NT2/D1 (cell line): ENCODE measurements around the gene TMEM63A.
A peak's percentile ranks its signal among the peaks of the same experiment; 100 is the strongest.

Source experiments
- DNase-seq: peaks from one replicate; pipeline ENCODE4 v3.0.0-alpha.2; 2011; ENCODE audit warnings: low read depth, low spot score
- H3K27me3 ChIP-seq: 2 replicates; pipeline ENCODE4 v1.6.0; 2011; ENCODE audit warnings: mild to moderate bottlenecking; ENCODE audit not compliant: insufficient read length, insufficient read depth
- H3K36me3 ChIP-seq: 2 replicates; pipeline ENCODE4 v1.6.1; 2011; ENCODE audit warnings: mild to moderate bottlenecking, low read length, mixed read lengths; ENCODE audit not compliant: insufficient read depth, insufficient read length
- H3K4me1 ChIP-seq: 2 replicates; pipeline ENCODE4 v1.5.1; 2011; ENCODE audit not compliant: insufficient read depth, insufficient read length
- H3K4me3 ChIP-seq: 2 replicates; pipeline ENCODE4 v1.5.1; 2011; ENCODE audit warnings: low read depth; ENCODE audit not compliant: insufficient read length
- H3K9ac ChIP-seq: 2 replicates; pipeline ENCODE4 v1.6.0; 2011; ENCODE audit warnings: low read depth; ENCODE audit not compliant: insufficient read length
- H3K9me3 ChIP-seq: 2 replicates; pipeline ENCODE4 v1.5.1; 2011; ENCODE audit warnings: mild to moderate bottlenecking, low read length; ENCODE audit not compliant: insufficient read depth
- SUZ12 ChIP-seq: IDR thresholded peaks from 2 replicates; pipeline ENCODE4 v1.6.1; 2011; ENCODE audit not compliant: insufficient read length, insufficient read depth; ENCODE audit errors: extremely low read depth
- YY1 ChIP-seq: IDR thresholded peaks from 2 replicates; pipeline ENCODE4 v1.6.1; 2011; ENCODE audit not compliant: insufficient read length, insufficient read depth
- ZNF274 ChIP-seq: IDR thresholded peaks from 2 replicates; pipeline ENCODE4 v1.6.1; 2011; ENCODE audit warnings: mild to moderate bottlenecking, low read depth, low read length

TMEM63A gene

GRCh38 chr1:225923692-225924555, 41.7 kb upstream of the TMEM63A start, which contains the start of gene PYCR2:
TSS of gene PYCR2 (minus strand) at chr1:225924250. CDS start at chr1:225924110, 140 bp downstream.
- Histone ChIP-seq H3K36me3 (peaks cover 39% of the 10 kb centered on the region), H3K4me1 (peaks cover 15% of the 10 kb centered on the region), H3K4me3 (peak within 1 kb of the TSS; percentile 99), H3K27me3 (no peaks in the 10 kb centered on the region), H3K9me3 (no peaks in the 10 kb centered on the region), H3K9ac (peak within 1 kb of the TSS; percentile 100)
- DNase-seq, result peak; percentile 98
- TF ChIP-seq SUZ12 (no peak), YY1 (peak; percentile 37)

GRCh38 chr1:225923381-225923691, 41.2 kb upstream of the TMEM63A start:
- H3K27me3 ChIP-seq, result no peaks in the 10 kb centered on the region
- H3K9ac ChIP-seq, result peak overlapping the region; percentile 100
- DNase-seq, result no peak
- H3K4me1 ChIP-seq, result peaks cover 15% of the 10 kb centered on the region
- H3K4me3 ChIP-seq, result peak overlapping the region; percentile 99
- TF ChIP-seq ZNF274, result no peak
- no peak for TF ChIP-seq SUZ12
- no peak for TF ChIP-seq YY1
- H3K36me3 ChIP-seq, result peaks cover 43% of the 10 kb centered on the region
- no peaks in the 10 kb centered on the region for H3K9me3 ChIP-seq

- peak overlapping the region; percentile 47 for H3K9ac ChIP-seq
- no peak for DNase-seq
- H3K27me3 ChIP-seq, result no peaks in the 10 kb centered on the region
- H3K36me3 ChIP-seq, result peaks cover 46% of the 10 kb centered on the region
- no peaks in the 10 kb centered on the region for H3K9me3 ChIP-seq
- TF ChIP-seq YY1 (no peak), ZNF274 (no peak), SUZ12 (no peak)
- no peak overlapping the region for H3K4me3 ChIP-seq
- peaks cover 12% of the 10 kb centered on the region for H3K4me1 ChIP-seq
Observed at GRCh38 chr1:225921734-225922709, 39.8 kb upstream of the TMEM63A start.

DNA sequence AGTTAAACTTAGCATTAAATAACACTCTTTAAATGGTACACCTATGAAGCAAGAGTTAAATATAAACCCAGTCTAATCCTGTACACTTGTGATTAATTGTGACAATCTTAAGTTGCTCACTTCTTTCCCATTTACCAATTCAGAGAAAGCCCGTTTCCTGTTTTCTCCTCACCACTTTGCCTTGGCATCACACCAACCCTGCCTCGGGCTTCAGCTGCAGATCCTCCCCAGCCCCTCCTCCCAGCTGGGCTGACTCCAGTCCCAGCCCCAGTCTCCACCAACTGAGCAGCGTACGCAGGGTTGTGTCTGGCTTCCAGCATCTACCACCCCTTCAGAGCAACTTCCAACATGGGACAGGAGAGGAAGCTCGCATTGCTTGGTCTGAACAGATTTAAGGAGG, 37.7 kb upstream of the TMEM63A start:
- no peaks in the 10 kb centered on the region for H3K27me3 ChIP-seq
- peaks cover 54% of the 10 kb centered on the region for H3K36me3 ChIP-seq
- no peak overlapping the region for H3K4me3 ChIP-seq
- H3K9me3 ChIP-seq, result no peaks in the 10 kb centered on the region
- peaks cover 14% of the 10 kb centered on the region for H3K4me1 ChIP-seq
- no peak overlapping the region for H3K9ac ChIP-seq
- TF ChIP-seq SUZ12 (no peak), ZNF274 (no peak), YY1 (no peak)
- no peak for DNase-seq

DNA sequence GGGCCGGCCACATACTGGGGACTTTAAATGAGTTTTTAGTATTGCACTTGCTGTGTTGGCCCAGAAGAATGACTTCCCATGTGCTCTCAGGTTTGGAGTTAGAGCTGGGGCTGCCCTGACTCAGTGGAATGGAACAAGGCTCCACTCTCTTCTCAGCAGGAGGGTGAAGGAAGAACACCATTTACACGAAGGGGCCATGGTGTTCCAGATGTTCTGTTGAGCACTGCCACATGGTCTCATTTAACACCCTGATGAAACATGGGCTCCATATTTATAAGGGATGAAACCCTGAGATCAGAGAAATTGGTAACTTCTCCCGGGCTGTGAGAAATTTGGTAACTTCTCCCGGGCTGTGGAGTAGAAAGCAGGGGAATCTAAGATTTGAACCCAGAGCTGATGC, 36.1 kb upstream of the TMEM63A start:
- no peaks in the 10 kb centered on the region for H3K9me3 ChIP-seq
- no peak overlapping the region for H3K4me3 ChIP-seq
- no peak for TF ChIP-seq ZNF274
- TF ChIP-seq SUZ12, result no peak
- no peak for TF ChIP-seq YY1
- H3K36me3 ChIP-seq, result peaks cover 60% of the 10 kb centered on the region
- H3K9ac ChIP-seq, result no peak overlapping the region
- H3K4me1 ChIP-seq, result peaks cover 14% of the 10 kb centered on the region
- H3K27me3 ChIP-seq, result no peaks in the 10 kb centered on the region
- DNase-seq, result no peak

- no peaks in the 10 kb centered on the region for H3K9me3 ChIP-seq
- H3K27me3 ChIP-seq, result no peaks in the 10 kb centered on the region
- DNase-seq, result no peak
- TF ChIP-seq SUZ12, result no peak
- no peak for TF ChIP-seq ZNF274
- TF ChIP-seq YY1, result no peak
- H3K36me3 ChIP-seq, result peaks cover 54% of the 10 kb centered on the region
- no peak overlapping the region for H3K9ac ChIP-seq
- H3K4me3 ChIP-seq, result no peak overlapping the region
- H3K4me1 ChIP-seq, result peaks cover 10% of the 10 kb centered on the region
Observed at GRCh38 chr1:225917536-225917935, 35.4 kb upstream of the TMEM63A start.

GRCh38 chr1:225917101-225917500, 34.9 kb upstream of the TMEM63A start:
- DNase-seq, result no peak
- H3K4me1 ChIP-seq, result peaks cover 6% of the 10 kb centered on the region
- no peaks in the 10 kb centered on the region for H3K9me3 ChIP-seq
- no peak for TF ChIP-seq SUZ12
- no peak for TF ChIP-seq ZNF274
- no peak overlapping the region for H3K9ac ChIP-seq
- peaks cover 50% of the 10 kb centered on the region for H3K36me3 ChIP-seq
- H3K27me3 ChIP-seq, result no peaks in the 10 kb centered on the region
- no peak overlapping the region for H3K4me3 ChIP-seq
